CD14-positive monocyte (primary cell): ENCODE results near the gene SYNDIG1. TPM values are rescaled to one million over a fixed set of nuclear protein-coding genes. Genes with fewer than 3 reads are reported as not detected.

Source experiments
- DNase-seq, 3 donors: peaks; one replicate each; pipeline ENCODE4 v3.0.0-alpha.2; 2011 to 2022
- H2AFZ ChIP-seq: 2 replicates; pipeline ENCODE4 v1.6.0; 2012; ENCODE audit warnings: mild to moderate bottlenecking, low read depth, low read length, inconsistent platforms; ENCODE audit not compliant: insufficient read depth, poor library complexity, severe bottlenecking
- H3K27ac ChIP-seq, 2 donors: 1 replicate in 1 of 2; 2 replicates in 1 of 2; pipeline ENCODE4 v1.5.1; 2012 to 2013; ENCODE audit warnings: low read length in 2 of 2, control low read depth in 1 of 2, inconsistent platforms in 1 of 2, low read depth in 1 of 2, mild to moderate bottlenecking in 1 of 2
- H3K27me3 ChIP-seq, 2 donors: one replicate each; pipeline versions ENCODE4 v1.6.0 to v1.6.1; 2011 to 2013; ENCODE audit warnings: low read length in 2 of 2; ENCODE audit not compliant: control insufficient read depth in 2 of 2, insufficient read depth in 2 of 2
- H3K36me3 ChIP-seq, 2 donors: replicated peaks in 1 of 2; 1 replicate in 1 of 2; 2 replicates in 1 of 2; pipeline versions ENCODE4 v1.5.1 to v1.6.1; 2012 to 2013; ENCODE audit warnings: low read length in 2 of 2, control low read depth in 1 of 2, inconsistent platforms in 1 of 2, mild to moderate bottlenecking in 1 of 2; ENCODE audit not compliant: insufficient read depth in 2 of 2, control insufficient read depth in 1 of 2
- H3K4me1 ChIP-seq, 2 donors: 1 replicate in 1 of 2; 2 replicates in 1 of 2; pipeline versions ENCODE4 v1.5.1 to v1.6.1; 2012 to 2013; ENCODE audit warnings: low read length in 2 of 2, control low read depth in 1 of 2, inconsistent platforms in 1 of 2, mild to moderate bottlenecking in 1 of 2, moderate library complexity in 1 of 2; ENCODE audit not compliant: insufficient read depth in 2 of 2, control insufficient read depth in 1 of 2
- H3K4me2 ChIP-seq: replicated peaks from 2 replicates; pipeline ENCODE3; 2012; ENCODE audit warnings: low read length, moderate library complexity, mild to moderate bottlenecking; ENCODE audit not compliant: poor library complexity, severe bottlenecking; ENCODE audit errors: extremely low read depth
- H3K4me3 ChIP-seq, 3 experiments: fragments of 200-600 bp in 1 of 3; sonication (generic) in 1 of 3; replicated peaks in 1 of 3; 1 replicate in 2 of 3; 2 replicates in 1 of 3; pipeline ENCODE4 v1.5.1; 2011 to 2013; ENCODE audit warnings: low read length in 3 of 3, mild to moderate bottlenecking in 3 of 3, control low read depth in 2 of 3, low read depth in 2 of 3, inconsistent platforms in 1 of 3, moderate library complexity in 1 of 3
- H3K79me2 ChIP-seq: 2 replicates; pipeline ENCODE4 v1.6.0; 2012; ENCODE audit warnings: mild to moderate bottlenecking, control low read depth, inconsistent platforms, low read length, moderate library complexity; ENCODE audit not compliant: insufficient read depth
- H3K9ac ChIP-seq: 2 replicates; pipeline ENCODE4 v1.6.0; 2017; ENCODE audit warnings: low read length, mild to moderate bottlenecking; ENCODE audit not compliant: insufficient read depth, poor library complexity, severe bottlenecking
- H3K9me3 ChIP-seq, 2 donors: replicated peaks in 1 of 2; 1 replicate in 1 of 2; 2 replicates in 1 of 2; pipeline versions ENCODE4 v1.5.1 to v1.6.1; 2012 to 2013; ENCODE audit warnings: low read length in 2 of 2, control low read depth in 1 of 2; ENCODE audit not compliant: control insufficient read depth in 1 of 2, insufficient read depth in 1 of 2
- H4K20me1 ChIP-seq: 2 replicates; pipeline ENCODE4 v1.6.0; 2012; ENCODE audit warnings: mild to moderate bottlenecking, low read length, control low read depth, moderate library complexity; ENCODE audit not compliant: insufficient read depth
- H3K27ac Mint-ChIP-seq, 7 donors: one replicate each; pipeline ENCODE4 v1.8.0; 2020; ENCODE audit warnings: mild to moderate bottlenecking in 7 of 7, mixed read lengths in 7 of 7, moderate library complexity in 6 of 7, inconsistent platforms in 2 of 7
- H3K27me3 Mint-ChIP-seq, 3 donors: one replicate each; pipeline ENCODE4 v1.8.0; 2021 to 2022; ENCODE audit warnings: low read depth in 3 of 3, mild to moderate bottlenecking in 3 of 3, mixed read lengths in 3 of 3, moderate library complexity in 3 of 3, inconsistent platforms in 1 of 3
- H3K36me3 Mint-ChIP-seq, 2 donors: one replicate each; pipeline ENCODE4 v1.8.0; 2020; ENCODE audit warnings: mixed read lengths in 2 of 2, inconsistent platforms in 1 of 2, mild to moderate bottlenecking in 1 of 2
- H3K4me1 Mint-ChIP-seq: one replicate; pipeline ENCODE4 v1.8.0; 2020; ENCODE audit warnings: mild to moderate bottlenecking, mixed read lengths
- H3K4me3 Mint-ChIP-seq, 2 donors: one replicate each; pipeline ENCODE4 v1.8.0; 2020; ENCODE audit warnings: mild to moderate bottlenecking in 2 of 2, mixed read lengths in 2 of 2, moderate library complexity in 1 of 2
- H3K9me3 Mint-ChIP-seq, 7 donors: one replicate each; pipeline ENCODE4 v1.8.0; 2020 to 2022; ENCODE audit warnings: mixed read lengths in 7 of 7, mild to moderate bottlenecking in 6 of 7, moderate library complexity in 6 of 7, inconsistent platforms in 2 of 7
- CTCF ChIP-seq: fragments of 200-600 bp; IDR thresholded peaks from one replicate; pipeline ENCODE4 v1.8.0; 2022; ENCODE audit warnings: antibody characterized with exemption, mild to moderate bottlenecking
- WGBS: methylation state at CpG from one replicate; pipeline ENCODE4 v1.1.5; 2013; ENCODE audit warnings: missing lambda C conversion rate; ENCODE audit not compliant: insufficient coverage; 5-methylcytosine and 5-hydroxymethylcytosine counted together
- intact Hi-C, 2 donors: fragments of 100-400 bp; cut with micrococcal nuclease; formaldehyde crosslinking; loops; one replicate each; pipeline versions ENCODE4 v1.15.0 to v1.15.1; 2023
- polyA plus RNA-seq, 3 donors: library from polyadenylated mRNA; depleted of rRNA in 1 of 3; unstranded in 2 of 3; stranded (reverse) in 1 of 3; fragments of 300-500 nt in 2 of 3; fragments of >200 nt in 1 of 3; fragmentation: Illumina TruSeq in 2 of 3; gene quantifications; 1 replicate in 2 of 3; 2 replicates in 1 of 3; pipeline ENCODE4 v1.2.3, GENCODE V29; 2012 to 2021

The SYNDIG1 gene
- polyA plus RNA-seq, 3 donors = not detected

DNA sequence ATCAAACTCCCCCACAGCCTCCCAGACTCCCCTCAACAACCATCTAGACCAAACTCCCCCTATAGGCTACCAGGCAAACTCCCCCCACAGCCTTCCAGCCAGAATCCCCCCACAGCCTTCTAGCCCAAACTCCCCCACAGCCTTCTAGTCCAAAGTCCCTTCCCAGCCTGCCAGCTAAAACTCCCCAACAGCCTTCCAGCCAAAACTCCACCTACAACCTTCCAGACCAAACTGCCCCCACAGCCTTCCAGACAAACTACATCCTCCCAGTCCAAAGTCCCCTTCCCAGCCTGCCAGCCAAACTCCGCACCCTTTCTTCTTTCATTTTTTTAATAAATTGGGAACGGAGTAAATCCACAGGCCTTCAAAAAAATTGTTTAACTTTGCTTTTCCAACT is 37.4 kb upstream of the SYNDIG1 start:
- H4K20me1 ChIP-seq = no peaks in the 10 kb centered on the region
- no peak overlapping the region for H2AFZ ChIP-seq
- Mint-ChIP-seq H3K9me3 (no peaks in the 10 kb centered on the region), H3K36me3 (no peaks in the 10 kb centered on the region), H3K4me1 (no peaks in the 10 kb centered on the region), H3K27me3 (peaks cover 2 to 9% (median 9%) of the 10 kb centered on the region in 3 donors), H3K4me3 (no peak overlapping the region), H3K27ac (no peak overlapping the region)
- H3K4me3 ChIP-seq = no peak overlapping the region
- H3K36me3 ChIP-seq = no peaks in the 10 kb centered on the region
- intact Hi-C loops = no loop called here
- H3K27me3 ChIP-seq = no peaks in the 10 kb centered on the region
- WGBS = no CpG with 5 or more reads among the region's 2 CpGs
- no peak overlapping the region for H3K27ac ChIP-seq
- H3K4me2 ChIP-seq = no peak overlapping the region
- no peak for TF ChIP-seq CTCF
- no peaks in the 10 kb centered on the region for H3K79me2 ChIP-seq
- no peaks in the 10 kb centered on the region for H3K4me1 ChIP-seq
- no peak overlapping the region for H3K9ac ChIP-seq
- H3K9me3 ChIP-seq = no peaks in the 10 kb centered on the region
- no peak for DNase-seq

DNA sequence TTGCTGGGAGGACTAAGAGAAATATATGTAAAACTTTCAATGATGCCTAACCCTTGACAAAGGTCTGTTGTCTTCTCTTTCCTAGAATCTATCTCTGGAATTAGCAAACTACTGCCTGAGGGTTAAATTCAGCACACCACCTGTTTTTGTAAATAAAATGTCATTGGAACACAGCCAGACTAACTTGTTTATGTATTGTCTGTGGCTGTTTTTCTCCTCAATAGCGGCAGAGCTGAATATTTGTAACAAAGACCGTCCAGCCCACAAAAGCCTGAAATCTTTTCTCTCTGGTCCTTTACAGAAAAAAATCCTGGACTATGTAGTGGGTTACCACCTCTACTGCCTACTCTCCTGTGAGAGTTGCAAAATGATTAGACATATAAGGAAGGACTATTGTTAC is 33.3 kb upstream of the SYNDIG1 start:
- H3K4me1 Mint-ChIP-seq = no peaks in the 10 kb centered on the region
- no peaks in the 10 kb centered on the region for H3K79me2 ChIP-seq
- no peak overlapping the region for H2AFZ ChIP-seq
- H3K9me3 ChIP-seq = no peaks in the 10 kb centered on the region
- H3K4me3 Mint-ChIP-seq = no peak overlapping the region
- H4K20me1 ChIP-seq = no peaks in the 10 kb centered on the region
- WGBS = no CpG with 5 or more reads among the region's 2 CpGs
- H3K4me1 ChIP-seq = no peaks in the 10 kb centered on the region
- H3K27ac Mint-ChIP-seq = no peak overlapping the region
- intact Hi-C loops = no loop called here
- TF ChIP-seq CTCF = no peak
- H3K27ac ChIP-seq = no peak overlapping the region
- no peak for DNase-seq
- no peaks in the 10 kb centered on the region for H3K36me3 Mint-ChIP-seq
- no peak overlapping the region for H3K9ac ChIP-seq
- no peaks in the 10 kb centered on the region for H3K9me3 Mint-ChIP-seq
- H3K27me3 ChIP-seq = no peaks in the 10 kb centered on the region
- no peak overlapping the region for H3K4me3 ChIP-seq
- H3K36me3 ChIP-seq = no peaks in the 10 kb centered on the region
- no peak overlapping the region for H3K4me2 ChIP-seq
- peaks cover 0 to 9% (median 3%) of the 10 kb centered on the region in 3 donors for H3K27me3 Mint-ChIP-seq
